OCI-LY7 (cell line): ENCODE results near the gene ANO10.
"Not testable (repeated sequence)": the region's sequence is repeated elsewhere in the genome, so short reads cannot be mapped to it uniquely, and the experiment has no call there.

Source experiments
- CTCF ChIP-seq: fragments of 200-600 bp; sonication (generic); conservative IDR thresholded peaks from 2 replicates; pipeline ENCODE4 v1.5.1; 2014; ENCODE audit warnings: mild to moderate bottlenecking, antibody characterized with exemption, low read length, moderate library complexity, mixed read lengths
- EZH2phosphoT487 ChIP-seq: fragments of 200-600 bp; sonication (generic); IDR thresholded peaks from 2 replicates; pipeline ENCODE4 v1.6.1; 2018; ENCODE audit warnings: low read depth, borderline replicate concordance, mild to moderate bottlenecking, mixed run types, antibody characterized with exemption, low read length, moderate library complexity, mixed read lengths

GRCh38 chr3:43596178-43596577, 25.6 kb downstream of the ANO10 start:
- TF ChIP-seq CTCF, EZH2phosphoT487: not testable (repeated sequence)
